ENCODE measurements around the gene PCDHGC5.

- TF ChIP-seq YY1 (IDR thresholded peaks at IDR 0.05; ENCODE audit: insufficient read depth, insufficient read length) (no peak), ZNF274 (IDR thresholded peaks at IDR 0.05; ENCODE audit: low read depth, low read length) (no peak), SUZ12 (IDR thresholded peaks at IDR 0.05; ENCODE audit: extremely low read depth, insufficient read depth, insufficient read length) (no peak)
Measured at GRCh38 chr5:141487131-141487530, 1.8 kb upstream of the PCDHGC5 start.

Data from NT2/D1 (cell line).